NCI-H128 (cell line): ENCODE measurements around the gene ARFGEF2.
"Not testable (repeated sequence)": the region's sequence is repeated elsewhere in the genome, so short reads cannot be mapped to it uniquely, and the experiment has no call there.

ENCODE experiments used
- DNase-seq: peaks from one replicate; lab custom pipeline; 2025; ENCODE audit not compliant: unreplicated experiment; lab: John Stamatoyannopoulos, UW

Gene ARFGEF2

DNA sequence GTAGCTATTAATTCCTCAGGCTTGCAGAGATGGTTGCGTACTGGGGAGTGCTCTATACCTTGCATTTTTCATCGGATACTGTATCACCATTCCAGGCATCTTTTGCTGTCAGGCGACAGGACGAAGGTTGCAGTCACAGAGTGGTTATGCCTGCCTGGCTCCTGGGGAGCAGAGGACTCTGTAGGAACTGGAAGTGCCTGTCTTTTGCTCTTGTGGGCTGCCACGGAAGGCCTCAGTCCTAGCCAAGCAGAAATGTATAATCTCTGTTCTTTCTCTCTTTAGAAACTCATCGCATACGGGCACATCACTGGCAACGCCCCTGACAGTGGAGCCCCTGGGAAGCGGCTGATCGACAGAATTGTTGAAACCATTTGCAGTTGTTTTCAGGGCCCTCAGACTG, 29.5 kb downstream of the ARFGEF2 start:
- DNase-seq, result no peak

DNA sequence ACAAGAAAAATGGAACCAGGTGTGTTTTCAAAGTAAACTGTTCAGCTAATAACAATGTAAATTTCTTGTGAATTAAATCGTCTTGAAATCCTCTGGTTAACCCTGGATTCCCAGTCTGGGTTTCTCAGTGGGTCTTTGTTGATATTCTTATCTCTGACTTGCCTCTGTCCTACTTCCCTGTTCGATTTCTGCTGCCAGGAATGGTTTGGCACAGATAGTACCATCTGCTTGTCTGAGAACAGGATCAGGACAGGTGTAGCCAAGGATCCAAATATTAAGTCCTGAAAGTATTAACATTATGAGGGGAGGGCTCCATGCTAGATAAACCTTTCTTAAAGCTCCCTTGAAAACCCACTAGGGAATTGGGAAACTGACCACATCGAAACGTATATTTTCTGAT, 30.1 kb downstream of the ARFGEF2 start:
- no peak for DNase-seq

DNA sequence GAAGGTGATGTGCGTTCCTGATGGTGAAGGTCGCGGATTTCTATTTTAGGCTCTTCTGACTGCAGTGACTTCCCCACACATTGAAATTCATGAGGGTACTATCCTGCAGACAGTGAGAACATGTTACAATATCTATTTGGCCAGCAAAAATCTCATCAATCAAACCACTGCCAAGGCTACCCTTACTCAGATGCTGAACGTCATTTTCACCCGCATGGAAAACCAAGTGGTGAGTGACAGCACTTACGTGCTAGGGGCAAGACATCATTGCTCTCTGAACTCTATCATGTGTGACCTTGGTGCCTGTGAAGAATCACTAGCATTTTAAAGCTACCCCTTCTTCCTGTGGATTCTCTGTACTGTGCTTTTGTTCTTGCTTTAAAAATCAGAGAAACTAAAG, 31.1 kb downstream of the ARFGEF2 start:
- no peak for DNase-seq

DNA sequence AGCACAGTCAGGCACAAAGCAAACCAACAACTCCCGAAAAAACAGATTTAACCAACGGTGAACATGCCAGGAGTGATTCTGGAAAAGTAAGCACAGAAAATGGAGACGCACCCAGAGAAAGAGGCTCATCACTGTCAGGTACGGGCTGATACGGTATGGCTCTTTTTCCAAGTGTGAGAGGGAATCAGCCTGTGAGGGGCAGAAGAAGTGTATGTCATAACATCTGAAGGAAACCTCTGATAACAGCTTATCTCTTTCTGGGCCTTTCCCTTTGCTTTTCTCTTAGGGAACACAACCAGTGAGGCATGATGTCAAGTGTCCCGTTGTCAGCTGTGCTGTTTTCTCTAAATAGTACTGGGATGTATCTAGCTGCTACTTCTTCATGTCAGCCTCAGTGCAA, 32.1 kb downstream of the ARFGEF2 start:
- DNase-seq, result no peak

DNA sequence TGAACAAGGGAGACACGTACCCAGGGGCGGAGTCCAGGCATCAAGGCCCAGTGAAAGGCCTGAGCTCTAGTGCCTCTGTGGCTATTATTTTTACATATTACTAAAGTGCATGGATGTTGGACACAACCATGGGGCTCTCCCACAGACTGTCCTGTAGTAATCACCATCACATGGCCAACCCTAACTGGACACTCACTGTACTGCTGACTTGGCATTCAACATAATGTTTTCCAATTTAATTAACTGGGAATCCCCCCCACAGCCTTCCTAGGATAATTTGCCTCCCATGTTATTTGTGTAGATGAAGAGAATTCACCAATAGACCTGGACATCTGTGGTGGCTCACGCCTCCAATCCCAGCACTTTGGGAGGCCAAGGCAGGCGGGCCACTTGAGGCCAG, 34.5 kb downstream of the ARFGEF2 start:
- DNase-seq, result no peak

DNA sequence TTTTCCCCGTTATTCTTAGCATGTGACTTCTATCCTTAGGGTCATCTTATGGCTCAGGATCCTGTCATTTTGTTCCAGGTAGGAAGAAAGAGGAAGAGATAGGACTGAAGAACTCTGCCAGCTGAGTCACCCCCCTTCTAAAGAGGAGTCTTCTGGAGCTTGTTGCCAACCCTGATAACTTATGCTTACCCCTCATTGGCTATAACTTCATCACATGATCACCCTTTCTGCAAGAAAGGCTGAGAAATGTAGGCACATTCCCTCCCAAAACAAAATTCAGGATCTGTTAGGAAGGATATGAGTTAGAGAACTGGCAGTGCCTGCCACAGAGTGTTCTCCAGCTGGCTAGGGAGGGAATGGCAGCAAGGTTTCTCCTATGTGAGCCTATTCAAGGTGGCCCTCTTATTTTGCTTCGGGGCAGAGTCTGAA, 35.6 kb downstream of the ARFGEF2 start:
- no peak for DNase-seq

DNA sequence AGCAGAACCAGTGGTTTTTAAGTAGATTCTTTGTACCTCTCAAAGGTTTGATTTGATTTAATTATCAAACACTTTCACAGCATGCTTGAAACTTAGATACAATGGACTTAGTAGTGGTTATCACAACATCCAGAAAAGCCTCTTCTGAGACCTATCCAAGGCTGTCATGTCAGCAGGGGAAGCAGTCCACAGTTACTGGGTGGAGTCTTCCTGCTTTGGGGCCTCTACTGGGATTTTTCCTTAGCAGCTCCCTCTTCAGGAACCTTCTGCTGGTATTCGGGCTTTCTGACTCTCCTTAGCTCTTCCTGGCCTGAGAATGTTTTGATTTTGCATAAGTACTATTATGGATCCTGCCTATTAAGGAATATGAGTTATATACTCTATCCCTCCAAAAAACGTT, 36.0 kb downstream of the ARFGEF2 start:
- no peak for DNase-seq

DNA sequence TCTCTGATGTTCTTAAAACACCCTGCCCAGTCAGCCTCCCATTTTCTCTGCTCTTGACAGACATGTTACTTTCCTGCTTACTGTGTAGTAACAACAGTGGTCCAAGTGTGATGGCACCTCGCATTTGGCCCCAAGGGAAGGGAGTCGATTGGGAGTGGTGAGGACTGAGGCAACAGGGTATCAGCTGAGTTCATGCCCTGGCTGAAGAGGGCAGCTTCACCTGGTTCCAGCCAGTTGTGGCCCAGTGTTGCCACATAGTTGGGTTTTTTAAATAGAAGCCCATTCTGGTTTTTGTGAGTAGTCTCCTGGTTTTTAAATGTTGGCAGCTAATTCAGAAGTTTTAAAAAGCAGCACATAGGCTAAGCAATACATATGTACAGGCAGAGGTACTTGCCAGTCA, 37.2 kb downstream of the ARFGEF2 start:
- no peak for DNase-seq

DNA sequence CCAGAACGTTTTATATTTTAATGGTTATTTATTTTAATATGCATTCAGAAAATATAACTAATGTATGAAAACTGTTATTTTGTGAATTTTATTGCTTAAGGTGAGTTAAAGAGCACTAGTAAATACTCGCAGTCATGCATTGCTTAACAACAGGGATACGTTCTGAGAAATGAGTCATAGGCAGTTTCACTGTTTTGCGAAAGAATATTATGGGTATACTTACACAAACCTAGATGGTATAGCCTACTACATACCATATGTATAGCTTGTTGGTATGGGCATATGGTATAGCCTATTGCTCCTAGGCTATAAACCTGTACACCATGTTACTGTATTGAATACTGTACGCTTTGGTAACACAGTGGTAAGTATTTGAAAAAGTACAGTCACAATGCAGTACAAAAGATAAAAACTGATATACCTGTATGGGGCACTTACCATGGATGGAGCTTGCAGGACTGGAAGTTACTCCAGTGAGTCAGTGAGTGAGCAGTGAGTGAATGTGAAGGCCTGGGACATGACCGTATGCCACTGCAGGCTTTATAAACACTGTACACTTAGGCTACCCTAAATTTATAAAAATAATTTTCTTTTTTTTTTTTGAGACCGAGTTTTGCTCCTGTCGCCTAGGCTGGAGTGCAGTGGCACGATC, 38.5 kb downstream of the ARFGEF2 start:
- DNase-seq, result no peak

DNA sequence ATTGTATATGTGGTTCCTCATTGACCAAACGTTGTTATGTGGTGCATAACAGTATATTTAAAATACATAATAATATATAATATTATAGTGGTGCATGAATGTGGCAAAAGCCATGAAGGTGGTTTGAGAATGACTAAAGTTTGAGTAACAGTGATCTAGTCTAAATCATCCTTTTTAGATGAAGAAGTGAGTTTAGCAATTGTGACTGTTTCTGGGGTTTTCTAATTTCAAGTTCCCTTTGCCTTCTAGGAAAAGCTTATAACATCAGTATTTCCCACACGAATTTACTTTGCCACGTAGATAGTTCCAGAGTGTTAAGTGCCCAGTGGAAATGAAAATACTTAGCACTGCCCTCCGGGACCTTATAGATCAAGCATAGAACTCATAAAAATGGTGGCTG, 40.9 kb downstream of the ARFGEF2 start:
- no peak for DNase-seq

DNA sequence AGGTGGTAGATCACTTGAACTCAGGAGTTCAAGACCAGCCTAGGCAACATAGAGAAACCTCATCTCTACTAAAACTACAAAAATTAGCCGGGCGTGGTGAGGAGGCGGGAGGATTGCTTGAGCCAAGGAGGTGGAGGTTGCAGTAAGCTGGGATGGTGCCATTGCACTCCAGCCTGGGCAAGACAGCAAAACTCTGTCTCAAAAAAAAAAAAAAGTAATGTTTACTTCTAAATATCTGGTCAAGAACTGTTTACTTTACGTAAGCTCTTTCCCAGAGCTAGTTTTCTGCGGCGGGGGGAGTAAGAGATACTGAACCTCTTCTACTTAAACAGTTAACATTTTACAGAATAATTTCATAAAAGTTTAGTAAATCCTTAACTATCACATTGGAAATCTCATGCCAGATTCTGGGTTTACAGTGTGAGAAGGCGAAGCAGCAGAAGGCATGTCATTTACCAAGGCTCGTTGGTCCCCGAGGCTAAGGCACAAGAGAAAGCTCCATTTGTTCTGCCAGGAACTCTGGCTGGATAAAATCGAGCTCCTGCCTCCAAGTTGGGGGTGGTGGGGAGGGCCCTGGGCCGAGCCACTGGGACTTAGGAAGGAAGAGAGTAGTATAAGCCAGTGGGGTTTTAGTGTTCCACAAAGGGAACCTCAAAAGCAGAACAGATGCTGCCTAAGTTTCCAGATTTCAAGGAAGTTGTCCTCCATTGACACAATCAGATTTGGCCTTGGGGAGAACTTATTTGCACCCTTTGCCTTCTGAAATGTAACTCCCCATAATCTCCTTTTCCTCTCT, 41.7 kb downstream of the ARFGEF2 start:
- DNase-seq, result no peak

DNA sequence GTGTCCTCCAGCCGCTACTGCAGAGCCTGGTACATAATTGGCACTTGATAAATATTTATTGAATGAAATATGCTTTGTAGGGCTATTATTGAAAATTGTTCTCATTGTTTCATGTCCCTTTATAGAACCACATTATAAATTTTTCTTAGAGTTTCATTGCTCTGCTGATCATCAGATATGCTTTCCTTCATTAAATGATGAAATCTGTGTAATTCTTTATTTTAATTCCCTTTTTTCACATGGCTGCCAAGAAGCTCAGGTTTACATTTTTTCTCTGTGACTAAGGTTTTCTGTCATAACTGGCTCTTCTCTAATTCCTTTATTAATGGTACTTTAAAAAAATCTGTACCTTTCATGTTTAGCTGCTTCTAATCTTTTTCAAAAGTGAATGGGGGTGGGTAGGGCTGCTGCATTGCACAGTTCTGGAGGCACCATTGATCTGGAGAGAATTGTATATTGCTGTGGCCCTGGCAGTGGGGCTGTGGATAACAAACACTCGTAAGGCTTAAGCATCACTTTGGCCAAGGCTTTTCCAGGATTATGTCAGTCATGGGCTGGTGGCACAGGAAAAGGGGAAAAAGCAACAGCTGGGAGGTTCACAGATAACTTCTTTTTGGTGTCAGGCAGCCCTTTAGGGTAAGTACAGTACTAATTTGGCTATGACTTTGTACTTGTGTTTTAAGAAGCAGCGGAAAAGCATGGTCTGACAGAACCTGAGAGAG, 43.8 kb downstream of the ARFGEF2 start:
- DNase-seq, result no peak

DNA sequence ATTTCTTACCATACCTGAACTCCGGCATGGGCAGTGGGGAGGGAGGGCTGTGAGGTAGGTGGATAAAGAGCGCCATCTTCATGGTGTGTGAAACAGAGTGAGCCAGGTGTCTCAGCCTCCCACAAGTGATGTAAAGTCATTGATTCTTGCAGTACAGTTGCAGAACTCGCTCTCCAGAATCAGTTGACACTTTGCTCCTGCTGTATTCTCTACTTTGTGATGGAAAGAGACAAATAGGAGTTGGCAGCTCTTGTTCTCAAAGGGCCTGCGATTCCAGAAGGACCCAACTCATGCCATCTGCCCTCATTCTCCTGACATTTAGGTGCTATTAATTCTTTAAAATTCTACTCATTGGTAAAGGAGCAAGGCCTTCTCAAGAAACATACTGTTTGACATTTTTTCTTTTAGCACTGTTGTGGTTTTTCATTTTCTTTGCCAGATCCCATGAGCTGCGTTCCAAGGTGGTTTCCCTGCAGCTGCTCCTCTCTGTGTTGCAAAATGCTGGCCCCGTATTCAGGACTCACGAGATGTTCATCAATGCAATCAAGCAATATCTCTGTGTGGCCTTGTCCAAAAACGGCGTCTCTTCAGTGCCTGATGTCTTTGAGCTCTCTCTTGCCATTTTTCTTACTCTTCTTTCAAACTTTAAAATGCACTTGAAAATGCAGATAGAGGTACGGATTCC, 49.3 kb downstream of the ARFGEF2 start:
- DNase-seq, result no peak

DNA sequence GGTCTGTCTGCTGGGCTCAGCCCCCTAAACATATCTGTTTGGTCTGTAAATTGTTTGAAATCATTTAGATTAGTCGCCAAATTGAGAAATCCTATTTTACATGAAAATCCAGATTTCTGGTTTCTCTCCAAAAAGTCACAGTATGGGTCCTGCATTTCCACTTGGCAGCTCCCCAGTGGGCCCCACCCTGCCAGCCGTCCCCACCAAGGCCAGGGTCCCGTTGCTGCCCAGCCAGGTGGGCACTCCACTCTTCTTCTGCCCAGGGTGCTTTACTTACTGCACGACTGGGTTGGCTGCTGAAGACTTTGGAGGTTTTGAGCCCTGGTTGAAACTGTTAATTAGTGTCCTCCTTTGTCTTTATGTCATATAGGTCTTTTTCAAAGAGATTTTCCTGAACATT, 50.4 kb downstream of the ARFGEF2 start:
- no peak for DNase-seq

DNA sequence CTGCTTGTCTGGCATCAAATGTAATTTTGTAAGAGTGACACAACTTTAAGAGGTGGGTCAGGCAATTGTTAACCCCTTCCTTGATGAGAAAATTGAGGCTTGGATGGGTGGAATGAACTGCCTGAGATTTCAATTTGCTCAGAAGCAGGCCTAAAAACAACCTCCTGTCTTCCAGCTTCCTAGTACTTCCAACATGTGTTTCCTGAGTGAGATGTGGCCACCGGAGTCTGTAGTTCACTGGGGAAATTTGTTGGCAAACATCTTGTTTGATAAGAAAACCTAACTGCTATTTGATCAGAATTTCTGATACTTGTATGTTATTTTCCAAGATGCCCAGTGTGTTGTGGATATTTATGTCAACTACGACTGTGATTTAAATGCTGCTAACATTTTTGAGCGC, 51.3 kb downstream of the ARFGEF2 start:
- no peak for DNase-seq

DNA sequence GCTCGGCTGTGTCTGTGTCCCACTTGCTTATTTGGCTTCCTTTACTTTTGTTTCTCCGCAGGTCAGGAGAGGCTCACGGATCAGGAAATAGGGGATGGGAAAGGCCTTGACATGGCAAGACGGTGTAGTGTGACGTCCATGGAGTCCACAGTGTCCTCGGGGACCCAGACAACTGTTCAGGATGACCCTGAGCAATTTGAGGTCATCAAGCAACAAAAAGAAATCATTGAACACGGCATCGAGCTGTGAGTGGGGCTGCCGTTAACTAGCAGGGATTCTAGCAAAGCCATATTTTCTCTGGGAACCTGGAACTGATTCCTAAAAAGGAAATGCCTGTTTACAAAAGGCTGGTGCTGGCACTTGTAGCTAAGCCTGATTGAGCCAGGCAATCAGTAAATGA, 54.4 kb downstream of the ARFGEF2 start:
- DNase-seq, result no peak

DNA sequence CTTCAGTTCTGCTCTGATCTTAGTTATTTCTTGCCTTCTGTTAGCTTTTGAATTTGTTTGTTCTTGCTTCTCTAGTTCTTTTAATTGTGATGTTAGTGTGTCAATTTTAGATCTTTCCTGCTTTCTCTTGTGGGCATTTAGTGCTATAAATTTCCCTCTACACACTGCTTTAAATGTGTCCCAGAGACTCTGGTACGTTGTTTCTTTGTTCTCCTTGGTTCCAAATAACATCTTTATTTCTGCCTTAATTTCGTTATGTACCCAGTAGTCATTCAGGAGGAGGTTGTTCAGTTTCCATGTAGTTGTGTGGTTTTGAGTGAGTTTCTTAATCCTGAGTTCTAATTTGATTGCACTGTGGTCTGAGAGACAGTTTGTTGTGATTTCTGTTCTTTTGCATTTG, 58.5 kb downstream of the ARFGEF2 start:
- not testable (repeated sequence) for DNase-seq

DNA sequence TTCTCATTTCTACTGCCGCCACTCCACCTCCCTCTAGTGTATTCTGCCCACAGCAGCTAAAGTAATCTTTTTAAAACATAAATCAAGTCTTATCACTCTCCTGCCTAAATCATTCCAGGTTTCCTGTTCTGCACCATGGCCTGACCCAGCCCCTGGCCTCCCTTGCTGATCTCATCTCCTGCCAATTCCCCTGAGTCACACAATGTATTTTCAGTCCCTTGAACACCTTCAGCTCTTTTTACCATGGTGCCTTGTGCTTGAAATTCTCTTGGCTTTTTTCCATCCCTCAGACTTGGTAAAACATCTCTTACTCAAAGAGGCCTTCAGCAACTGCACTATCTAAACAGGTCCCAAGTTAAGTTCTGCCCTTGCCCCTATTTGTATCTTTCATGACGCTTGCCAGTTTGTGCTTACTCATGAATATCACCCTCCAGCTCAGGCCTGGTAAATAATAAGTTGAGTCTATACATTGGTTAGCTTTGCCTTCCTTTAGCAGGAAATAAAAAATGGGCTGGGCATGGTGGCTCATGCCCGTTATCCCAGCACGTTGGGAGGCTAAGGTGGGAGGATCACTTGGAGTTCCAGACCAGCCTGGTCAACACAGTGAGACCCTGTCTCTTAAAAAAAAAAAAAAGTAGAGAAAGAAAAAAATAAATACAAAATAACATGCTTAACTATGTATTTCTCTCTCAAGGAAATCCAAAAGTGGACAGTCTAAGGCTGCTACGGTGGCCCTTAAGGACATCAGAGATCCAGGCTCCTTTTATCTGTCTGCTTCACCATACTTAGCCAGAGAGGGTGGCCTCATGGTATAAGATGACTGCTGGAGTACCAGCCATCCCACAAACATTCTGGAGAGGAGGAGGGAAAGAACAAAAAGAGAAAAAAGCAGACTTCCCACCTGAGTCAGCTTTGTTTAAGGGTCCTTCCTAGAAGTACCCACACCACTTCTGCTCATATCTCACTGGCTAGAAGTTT, 62.2 kb downstream of the ARFGEF2 start:
- no peak for DNase-seq

DNA sequence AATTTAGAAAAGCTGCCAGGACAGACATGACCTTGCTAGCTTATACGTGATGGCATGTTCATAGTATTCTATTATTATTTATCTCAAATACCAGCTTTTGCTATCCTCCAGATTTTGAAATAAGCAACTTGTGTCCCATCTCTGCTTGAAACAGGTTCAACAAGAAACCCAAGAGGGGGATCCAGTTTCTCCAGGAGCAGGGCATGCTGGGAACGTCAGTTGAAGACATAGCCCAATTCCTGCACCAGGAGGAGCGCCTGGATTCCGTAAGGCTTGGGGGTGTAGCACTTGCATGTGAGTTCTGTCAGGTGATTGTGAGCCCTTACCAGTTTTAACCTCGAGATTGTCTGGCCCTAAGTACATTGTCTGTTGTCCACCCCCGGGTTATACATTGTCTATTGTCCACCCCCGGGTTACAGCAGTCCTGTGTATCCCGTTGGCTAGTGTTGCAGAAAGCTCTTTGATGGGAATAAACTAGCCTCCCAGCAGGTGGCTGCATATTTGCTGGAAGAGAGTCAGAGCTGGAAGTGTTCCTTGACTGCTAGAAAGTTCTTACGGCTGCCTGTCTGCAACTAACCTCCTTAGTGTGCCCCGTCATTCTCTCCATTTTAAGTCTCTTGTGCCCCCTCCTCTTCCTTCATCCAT, 63.2 kb downstream of the ARFGEF2 start:
- no peak for DNase-seq

DNA sequence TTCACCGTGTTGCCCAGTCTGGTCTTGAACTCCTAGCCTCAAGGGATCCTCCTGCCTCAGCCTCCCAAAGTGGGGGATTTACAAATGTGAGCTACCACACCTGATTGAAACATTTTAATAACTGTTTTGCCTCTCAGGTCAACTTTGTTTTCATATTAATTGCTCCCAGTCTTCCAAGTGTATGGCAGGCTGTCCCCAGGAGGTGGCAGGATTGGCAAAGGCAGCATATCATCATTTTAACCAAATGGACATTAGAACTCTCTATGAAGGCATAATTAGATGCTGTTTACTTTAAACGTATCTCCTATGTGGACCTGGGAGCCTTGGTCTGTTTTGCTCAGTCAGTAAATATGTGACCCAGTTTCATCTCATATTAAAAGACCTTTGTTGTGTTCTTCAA, 65.4 kb downstream of the ARFGEF2 start:
- no peak for DNase-seq
